ENCODE measurements around the gene RNASEH1. TPM values are rescaled to one million over a fixed set of nuclear protein-coding genes. Genes with fewer than 3 reads are reported as not detected.
A peak's percentile ranks its signal among the peaks of the same experiment; 100 is the strongest.

RNASEH1 gene
- total and polyA plus RNA-seq, 2 of the 13 experiments (the other 11 are each of a cell fraction or from before 2014, with no cell fraction given) = 14.5 to 57.4 TPM

- intact Hi-C loops (cut with micrococcal nuclease; ENCODE audit: unreplicated experiment) = loop anchor here (2.0 kb wide), 1 partner anchor 36 kb away; no protein-coding TSS in a partner anchor
- Histone ChIP-seq H3K36me3 (replicated peaks in 1 of 2; ENCODE audit: control insufficient read depth in 1 of 2, insufficient read depth in 2 of 2, low read length in 2 of 2) (peaks cover 4 to 12% of the 10 kb centered on the region in 2 experiments; a peak in 3 of 5 replicates), H3K4me1 (ENCODE audit: insufficient read depth, low read length) (peaks cover 33% of the 10 kb centered on the region), H3K27me3 (ENCODE audit: control insufficient read depth in 1 of 2, insufficient read depth in 2 of 2, low read length in 2 of 2) (no peaks in the 10 kb centered on the region; a peak in 1 of 5 replicates), H3K4me2 (ENCODE audit: low read depth, low read length) (0 out of 2 replicates have a peak overlapping the region, but pooled peaks have one; percentile 0), H3K27ac (ENCODE audit: extremely low read length, insufficient read depth, low read length) (no peak overlapping the region), H3K4me3 (replicated peaks in 1 of 3; ENCODE audit: insufficient read depth in 1 of 3, low read depth in 2 of 3, low read length in 3 of 3) (no peak overlapping the region), H4K20me1 (ENCODE audit: insufficient read depth, low read length) (peaks cover 21% of the 10 kb centered on the region), H3K9me3 (ENCODE audit: low read length) (no peaks in the 10 kb centered on the region), H3K9ac (ENCODE audit: insufficient read depth, low read depth, low read length) (no peak overlapping the region), H3K79me2 (ENCODE audit: insufficient read depth, low read length) (peaks cover 25% of the 10 kb centered on the region), H2AFZ (ENCODE audit: low read length) (no peak overlapping the region)
- no peak for FAIRE-seq
- 66% methylated on average over 2 of the region's 2 CpGs for WGBS (ENCODE audit: low lambda C conversion rate)
- POLR2A ChIA-PET = interaction anchor here (5.0 kb wide), 1 partner anchor 14 kb away, joined by 71 read pairs; the partner anchor contains the start of gene RNASEH1
- no TSS peak for BruUV-seq (replicated peaks)
- no peak for ATAC-seq
- CTCF ChIA-PET (ENCODE audit: low intra/inter-chr PET ratio, low total read pairs) = no interaction called here
- TF ChIP-seq ARID5B (CRISPR knock-in tag; IDR thresholded peaks at IDR 0.05) (no peak), POLR2A (IDR thresholded peaks at IDR 0.05; ENCODE audit: insufficient read depth in 1 of 2, low read depth in 2 of 2, low read length in 2 of 2) (no peak), STAG1 (CRISPR knock-in tag; IDR thresholded peaks at IDR 0.05) (peak; percentile 36), CTCF (CRISPR knock-in tag; IDR thresholded peaks at IDR 0.05) (peak; percentile 41)
- in situ Hi-C loops (cut with HindIII; ENCODE audit: extremely low pct_ligation_motif_present, low pct_unique_long_range_greater_than_20kb) = no loop called here
- no peak for DNase-seq (ENCODE audit: low spot score)
Measured at GRCh38 chr2:3572620-3573019, 14.5 kb upstream of the RNASEH1 start.

Measured in HepG2 (cell line).